ENCODE data around the gene PTPRN2.

GRCh38 chr7:158157460-158157859 lies 430.2 kb downstream of the PTPRN2 start:
- TF ChIP-seq CTCF (conservative IDR thresholded peaks at IDR 0.05) (no peak), EZH2 (IDR thresholded peaks at IDR 0.05; ENCODE audit: low read depth) (no peak)

Data from PC-9 (cell line).